Measurements from ENCODE around the gene MAP4.

The MAP4 gene

GRCh38 chr3:47825590-47825989 is 190.6 kb downstream of the MAP4 start:
- no peak for DNase-seq

- DNase-seq = peak; percentile 36
These were observed 191.4 kb downstream of the MAP4 start for GRCh38 chr3:47824541-47825473.

- no peak for DNase-seq
These were observed 198.6 kb downstream of the MAP4 start for GRCh38 chr3:47817609-47818008.

GRCh38 chr3:47813551-47814177 is 202.6 kb downstream of the MAP4 start:
- DNase-seq = no peak

DNA sequence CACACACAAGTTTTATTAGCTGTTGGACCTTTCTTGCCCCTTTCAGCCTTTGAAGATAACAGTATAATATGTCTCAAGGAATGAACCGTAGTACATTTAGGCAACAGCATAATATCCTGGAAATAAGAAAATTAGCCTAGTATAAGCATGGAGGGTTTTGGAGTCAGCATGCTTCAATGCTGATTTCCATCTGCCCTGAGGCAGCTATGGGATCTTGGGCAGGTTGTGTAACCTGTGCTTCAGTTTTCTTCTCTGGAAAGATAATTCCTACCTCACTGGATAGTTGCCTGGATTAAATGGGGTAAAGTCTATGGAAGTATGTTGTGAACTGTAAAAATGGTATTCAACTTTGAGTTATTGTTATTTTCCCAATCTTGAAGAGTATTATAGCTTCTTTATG is 211.6 kb downstream of the MAP4 start:
- no peak for DNase-seq

DNA sequence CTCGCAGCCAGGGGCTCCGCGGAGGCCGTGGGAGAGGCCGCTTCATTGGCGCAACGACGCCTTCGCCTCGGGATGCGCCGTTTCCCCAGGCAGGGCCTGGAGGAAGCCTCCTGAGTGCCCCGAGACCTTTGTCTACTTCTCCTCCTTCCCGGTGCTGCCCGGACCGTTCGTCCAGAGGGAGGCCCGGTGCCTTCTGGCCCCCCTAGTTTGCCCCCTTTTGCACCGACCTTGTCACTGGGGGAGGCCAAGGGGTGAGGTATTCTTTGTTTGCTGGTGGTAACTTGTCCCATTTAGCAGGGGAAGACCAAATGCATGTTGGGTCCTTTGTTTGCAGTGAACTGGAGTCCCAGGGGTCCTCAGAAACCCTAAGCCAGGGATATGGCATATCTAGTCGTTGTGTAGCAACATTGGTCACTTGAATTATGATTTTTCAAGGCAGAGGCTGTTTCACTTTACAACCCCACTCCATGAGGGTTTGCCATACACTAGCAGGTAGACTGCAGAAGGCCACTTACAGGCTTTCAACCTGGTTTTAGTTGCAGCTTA is 212.7 kb downstream of the MAP4 start:
- no peak for DNase-seq

DNA sequence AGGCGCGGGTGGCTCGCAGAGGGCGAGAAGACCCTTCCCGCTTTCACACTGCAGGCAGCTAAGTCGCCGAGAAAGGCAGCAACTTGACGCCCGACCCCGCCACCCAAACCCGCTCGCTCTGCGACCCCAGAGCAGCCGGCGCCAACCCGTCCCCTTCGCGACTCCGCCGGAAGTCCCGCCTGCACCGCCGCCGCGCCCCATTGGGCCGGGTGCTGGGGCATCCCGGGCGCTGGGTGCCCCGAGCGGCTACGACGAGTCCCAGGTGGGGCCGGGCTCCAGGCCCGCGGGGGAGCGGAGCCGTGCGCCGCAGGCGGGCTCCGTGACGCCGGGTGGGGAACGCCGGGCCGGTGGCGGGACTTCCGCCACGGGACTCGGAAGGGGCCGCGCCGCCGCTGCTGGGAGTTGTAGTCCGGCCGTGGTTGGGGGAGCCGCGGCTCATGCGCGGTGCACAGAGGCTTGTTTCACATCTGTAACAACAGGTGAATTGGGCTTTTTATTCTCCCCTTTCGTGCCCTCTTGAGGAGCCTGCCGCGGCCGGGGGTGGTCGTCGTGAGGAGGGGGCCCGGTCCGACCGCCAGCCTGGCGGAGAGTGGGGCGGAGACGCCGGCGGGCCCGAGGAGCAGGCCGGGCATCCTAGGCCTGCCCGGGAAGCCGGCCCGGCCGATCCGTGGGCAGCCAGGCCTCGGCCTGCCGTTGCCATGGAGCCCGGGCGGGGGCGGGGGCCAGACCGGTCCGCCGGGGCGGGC is 213.3 kb downstream of the MAP4 start, which contains the start of gene DHX30:
DHX30 (plus strand) TSS at position 405 of the 746 bp plus-strand sequence. CDS start 7,546 bp downstream, outside the sequence.
- peak; percentile 27 for DNase-seq
